MM.1S (cell line): ENCODE results near the gene SNAI3.

Experiments
- EZH2phosphoT487 ChIP-seq: fragments of 300-600 bp; sonication (generic); IDR thresholded peaks from 2 replicates; pipeline ENCODE4 v1.6.1; 2018; ENCODE audit warnings: antibody characterized with exemption, low read length
- TF ChIP-seq, protein P1 (sequence below): fragments of 300-600 bp; sonication (generic); IDR thresholded peaks from 2 replicates; pipeline ENCODE4 v1.5.1; 2016; ENCODE audit warnings: antibody characterized with exemption, low read length, mixed read lengths

DNA sequence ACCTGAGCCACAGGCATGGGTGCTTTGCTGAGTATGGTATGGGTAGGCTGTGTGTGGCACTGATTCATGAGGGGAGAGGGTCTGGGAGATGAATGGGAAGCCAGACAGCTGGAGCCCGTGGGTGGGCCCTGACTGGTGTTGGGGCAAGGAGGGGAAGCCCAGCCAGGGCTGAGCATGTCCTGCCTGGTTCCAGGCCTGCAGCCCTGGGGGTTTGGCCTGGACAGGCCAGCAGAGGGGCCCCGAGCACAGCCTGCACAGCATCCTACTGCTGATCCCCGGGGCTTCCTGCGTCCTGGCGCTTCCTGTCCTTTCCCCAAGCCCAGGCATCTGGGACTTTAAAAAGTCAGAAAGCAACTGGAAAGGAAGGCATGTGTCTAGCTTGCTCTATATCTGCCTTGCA lies 18.8 kb downstream of the SNAI3 start:
- TF ChIP-seq, protein P1, sequence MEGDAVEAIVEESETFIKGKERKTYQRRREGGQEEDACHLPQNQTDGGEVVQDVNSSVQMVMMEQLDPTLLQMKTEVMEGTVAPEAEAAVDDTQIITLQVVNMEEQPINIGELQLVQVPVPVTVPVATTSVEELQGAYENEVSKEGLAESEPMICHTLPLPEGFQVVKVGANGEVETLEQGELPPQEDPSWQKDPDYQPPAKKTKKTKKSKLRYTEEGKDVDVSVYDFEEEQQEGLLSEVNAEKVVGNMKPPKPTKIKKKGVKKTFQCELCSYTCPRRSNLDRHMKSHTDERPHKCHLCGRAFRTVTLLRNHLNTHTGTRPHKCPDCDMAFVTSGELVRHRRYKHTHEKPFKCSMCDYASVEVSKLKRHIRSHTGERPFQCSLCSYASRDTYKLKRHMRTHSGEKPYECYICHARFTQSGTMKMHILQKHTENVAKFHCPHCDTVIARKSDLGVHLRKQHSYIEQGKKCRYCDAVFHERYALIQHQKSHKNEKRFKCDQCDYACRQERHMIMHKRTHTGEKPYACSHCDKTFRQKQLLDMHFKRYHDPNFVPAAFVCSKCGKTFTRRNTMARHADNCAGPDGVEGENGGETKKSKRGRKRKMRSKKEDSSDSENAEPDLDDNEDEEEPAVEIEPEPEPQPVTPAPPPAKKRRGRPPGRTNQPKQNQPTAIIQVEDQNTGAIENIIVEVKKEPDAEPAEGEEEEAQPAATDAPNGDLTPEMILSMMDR = no peak
- TF ChIP-seq EZH2phosphoT487 = no peak
